LNCAP (cell line): Measurements from ENCODE around the gene DACH2.

Experiments used
- CTCF ChIP-seq: fragments of 450-650 bp; IDR thresholded peaks from 2 replicates; pipeline ENCODE4 v1.5.1; 2017; ENCODE audit warnings: mild to moderate bottlenecking

The DACH2 gene

GRCh38 chrX:86146102-86146501, 2.1 kb upstream of the DACH2 start:
- TF ChIP-seq CTCF = no peak

- no peak for TF ChIP-seq CTCF
Measured at GRCh38 chrX:86148594-86148993, 343 bp downstream of the DACH2 start.

- no peak for TF ChIP-seq CTCF
Measured at GRCh38 chrX:86149119-86149518, 868 bp downstream of the DACH2 start.

- TF ChIP-seq CTCF = no peak
Measured at GRCh38 chrX:86154553-86154952, 6.3 kb downstream of the DACH2 start.

GRCh38 chrX:86171366-86171765, 23.1 kb downstream of the DACH2 start:
- peak; percentile 38; the same call in 1 of the 2 replicates for TF ChIP-seq CTCF

GRCh38 chrX:86178906-86179305, 30.7 kb downstream of the DACH2 start:
- no peak for TF ChIP-seq CTCF

GRCh38 chrX:86192827-86193226, 44.6 kb downstream of the DACH2 start:
- no peak for TF ChIP-seq CTCF

- no peak for TF ChIP-seq CTCF
Measured at GRCh38 chrX:86194758-86195157, 46.5 kb downstream of the DACH2 start.
